H1 (cell line): ENCODE results near the gene PLXNA4. TPM values are rescaled to one million over a fixed set of nuclear protein-coding genes. Genes with fewer than 3 reads are reported as not detected.

Source experiments
- ATF3 ChIP-seq: IDR thresholded peaks from 2 replicates; pipeline ENCODE4 v1.6.1; 2011; ENCODE audit warnings: low read depth, mild to moderate bottlenecking, low read length; ENCODE audit not compliant: insufficient read depth
- RAD21 ChIP-seq, 2 experiments: IDR thresholded peaks in 1 of 2; conservative IDR thresholded peaks in 1 of 2; 2 replicates each; pipeline ENCODE4 v1.6.1; 2011; ENCODE audit warnings: low read depth in 2 of 2, low read length in 2 of 2, improper control_type of control experiment in 1 of 2, inconsistent platforms in 1 of 2, mild to moderate bottlenecking in 1 of 2, moderate library complexity in 1 of 2
- SUZ12 ChIP-seq: fragments of 200-600 bp; sonication (generic); IDR thresholded peaks from 2 replicates; pipeline ENCODE4 v1.6.1; 2012; ENCODE audit warnings: mild to moderate bottlenecking, inconsistent platforms, low read length, moderate library complexity, mixed read lengths
- polyA plus RNA-seq, 7 experiments: library from polyadenylated mRNA; depleted of rRNA in 3 of 7; stranded (reverse) in 5 of 7; unstranded in 2 of 7; fragments of >200 nt in 5 of 7; fragments of 200-250 nt in 2 of 7; gene quantifications; 1 replicate in 5 of 7; 2 replicates in 1 of 7; 4 replicates in 1 of 7; pipeline versions ENCODE4 v1.2.1 to v1.2.3, GENCODE V29; 2011 to 2013; ENCODE audit warnings: missing spikeins in 2 of 7, mixed read lengths in 2 of 7
- total RNA-seq: library from RNA; stranded (reverse); fragmentation: NEBNext Ultra II Directional; extraction: Animal tissue kit (Norgen Biotek cat#: 25700); gene quantifications from 2 replicates; pipeline ENCODE4 v1.2.1, GENCODE V29; 2021

Gene PLXNA4
- total and polyA plus RNA-seq, 2 of the 8 experiments (the other 6 are each of a cell fraction or from before 2014, with no cell fraction given), result 0.76 to 0.79 TPM

GRCh38 chr7:132164558-132165125, 411.6 kb downstream of the PLXNA4 start (continued):
- no peak for TF ChIP-seq ATF3
- no peak for TF ChIP-seq SUZ12
- TF ChIP-seq RAD21 (IDR thresholded peaks at IDR 0.05 in 1 of 2, conservative IDR thresholded peaks at IDR 0.05 in 1 of 2; ENCODE audit: low read depth in 2 of 2, low read length in 2 of 2), result no peak
- TF ChIP-seq, all 59 proteins: peak for 0
